ENCODE results near the gene PODXL2. TPM values are rescaled to one million over a fixed set of nuclear protein-coding genes. Genes with fewer than 3 reads are reported as not detected.

PODXL2 gene
- total and polyA plus RNA-seq, 12 donors, result 11.9 to 52.4 (median 23.8) TPM

- peak in 1 of 7 donors; percentile 11 for DNase-seq
- TF ChIP-seq CTCF (IDR thresholded peaks at IDR 0.05) (no peak), POLR2A (IDR thresholded peaks at IDR 0.05) (no peak)
- Histone ChIP-seq H3K9me3 (replicated peaks in 1 of 3) (no peaks in the 10 kb centered on the region), H3K27ac (no peak overlapping the region), H3K36me3 (replicated peaks in 1 of 2) (no peaks in the 10 kb centered on the region), H3K4me3 (no peak overlapping the region), H3K4me1 (replicated peaks in 1 of 2) (peaks cover 12 to 33% of the 10 kb centered on the region in 2 donors), H3K27me3 (no peaks in the 10 kb centered on the region)
- intact Hi-C loops (cut with DNase I), result no loop called here
- WGBS, 4 donors, result 77 to 85% (median 81%) methylated on average over 9 of the region's 9 CpGs
Observed at GRCh38 chr3:127712461-127712860, 83.5 kb downstream of the PODXL2 start.

GRCh38 chr3:127712881-127713771 is 84.1 kb downstream of the PODXL2 start:
- 73 to 83% (median 77%) methylated on average over 4 to 9 of the region's 9 CpGs for WGBS, 4 donors
- DNase-seq, result peak in 1 of 7 donors; percentile 19
- intact Hi-C loops (cut with DNase I), result no loop called here

GRCh38 chr3:127714125-127714571 is 85.2 kb downstream of the PODXL2 start:
- Histone ChIP-seq H3K27ac (peak overlapping the region in 2 of 5 donors; percentile 29 to 49), H3K9me3 (replicated peaks in 1 of 3) (no peaks in the 10 kb centered on the region), H3K4me3 (no peak overlapping the region), H3K4me1 (replicated peaks in 1 of 2) (peaks cover 12 to 18% of the 10 kb centered on the region in 2 donors), H3K36me3 (replicated peaks in 1 of 2) (no peaks in the 10 kb centered on the region), H3K27me3 (no peaks in the 10 kb centered on the region)
- WGBS, 4 donors, result 68 to 77% (median 73%) methylated on average over 10 of the region's 10 CpGs
- intact Hi-C loops (cut with DNase I), result no loop called here
- DNase-seq, result peak in 1 of 7 donors; percentile 23
- no peak for TF ChIP-seq POLR2A (IDR thresholded peaks at IDR 0.05)
- no peak for TF ChIP-seq CTCF (IDR thresholded peaks at IDR 0.05)

More at GRCh38 chr3:127712881-127713771, 84.1 kb downstream of the PODXL2 start:
- Histone ChIP-seq H3K27me3 (no peaks in the 10 kb centered on the region), H3K36me3 (replicated peaks in 1 of 2) (no peaks in the 10 kb centered on the region), H3K27ac (peak overlapping the region in 2 of 5 donors; percentile 27 to 49), H3K4me1 (replicated peaks in 1 of 2) (peaks cover 12 to 26% of the 10 kb centered on the region in 2 donors), H3K4me3 (no peak overlapping the region), H3K9me3 (replicated peaks in 1 of 3) (no peaks in the 10 kb centered on the region)
- TF ChIP-seq CTCF (IDR thresholded peaks at IDR 0.05) (no peak), POLR2A (IDR thresholded peaks at IDR 0.05) (no peak)

- intact Hi-C loops (cut with DNase I), result no loop called here
- no peaks in the 10 kb centered on the region for H3K27me3 ChIP-seq
- H3K4me3 ChIP-seq, result no peak overlapping the region
- WGBS, 4 donors, result 95 to 100% (median 99%) methylated on average over 1 to 5 of the region's 5 CpGs
- H3K27ac ChIP-seq, result no peak overlapping the region
- DNase-seq, result peak in 1 of 7 donors; percentile 6
- no peak for TF ChIP-seq POLR2A (IDR thresholded peaks at IDR 0.05)
- TF ChIP-seq CTCF (IDR thresholded peaks at IDR 0.05), result no peak
- no peaks in the 10 kb centered on the region for H3K36me3 ChIP-seq (replicated peaks in 1 of 2)
- no peaks in the 10 kb centered on the region for H3K9me3 ChIP-seq (replicated peaks in 1 of 3)
- H3K4me1 ChIP-seq (replicated peaks in 1 of 2), result peaks cover 8 to 11% of the 10 kb centered on the region in 2 donors
Observed at GRCh38 chr3:127714866-127715265, 85.9 kb downstream of the PODXL2 start.

All from adrenal gland (tissue), 12 donors.